Dendritic cell treated with granulocyte-macrophage colony-stimulating factor and Interleukin-4, amounts not matched to agents 40 ng/mL and 50 ng/mL, for 4 days (primary cell): ENCODE results near the gene SLC6A19.
"Not testable (repeated sequence)": the region's sequence is repeated elsewhere in the genome, so short reads cannot be mapped to it uniquely, and the experiment has no call there.

Experiments
- H3K27ac Mint-ChIP-seq: one replicate; pipeline ENCODE4 v1.8.0; 2022; ENCODE audit warnings: mild to moderate bottlenecking, mixed read lengths
- H3K27me3 Mint-ChIP-seq: one replicate; pipeline ENCODE4 v1.8.0; 2022; ENCODE audit warnings: mild to moderate bottlenecking, mixed read lengths
- H3K36me3 Mint-ChIP-seq: one replicate; pipeline ENCODE4 v1.8.0; 2022; ENCODE audit warnings: low read depth, mixed read lengths
- H3K4me1 Mint-ChIP-seq: one replicate; pipeline ENCODE4 v1.8.0; 2022; ENCODE audit warnings: low read depth, mixed read lengths
- H3K4me3 Mint-ChIP-seq: one replicate; pipeline ENCODE4 v1.8.0; 2022; ENCODE audit warnings: mild to moderate bottlenecking, moderate library complexity, mixed read lengths
- H3K9me3 Mint-ChIP-seq: one replicate; pipeline ENCODE4 v1.8.0; 2022; ENCODE audit warnings: mixed read lengths
- intact Hi-C: fragments of 100-400 bp; cut with micrococcal nuclease; formaldehyde crosslinking; loops from one replicate; pipeline ENCODE4 v1.15.0; 2022

SLC6A19 gene

DNA sequence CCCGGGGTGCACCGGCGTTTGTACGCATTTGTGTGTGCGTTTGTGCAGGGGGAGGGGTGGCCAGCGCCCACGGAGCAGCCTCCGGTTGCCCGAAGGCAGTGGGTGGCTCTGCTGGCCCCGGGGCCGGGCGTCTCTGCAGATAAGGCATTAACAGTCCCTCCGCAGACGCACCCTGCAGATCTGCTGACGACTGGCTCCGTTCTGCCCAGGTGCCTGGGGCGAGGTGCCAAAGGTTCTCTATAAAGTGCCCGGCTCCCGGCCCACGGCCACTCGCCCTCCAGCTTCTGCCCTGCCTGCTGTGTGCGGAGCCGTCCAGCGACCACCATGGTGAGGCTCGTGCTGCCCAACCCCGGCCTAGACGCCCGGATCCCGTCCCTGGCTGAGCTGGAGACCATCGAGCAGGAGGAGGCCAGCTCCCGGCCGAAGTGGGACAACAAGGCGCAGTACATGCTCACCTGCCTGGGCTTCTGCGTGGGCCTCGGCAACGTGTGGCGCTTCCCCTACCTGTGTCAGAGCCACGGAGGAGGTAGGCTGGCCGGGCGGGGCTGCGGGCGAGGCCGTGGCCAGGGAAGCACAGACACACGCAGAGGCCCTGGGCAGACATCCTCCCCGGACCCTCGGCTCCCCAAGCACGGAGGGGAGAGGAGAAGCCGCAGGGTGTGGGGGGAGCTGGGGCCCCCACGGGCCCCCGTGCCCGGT, at the start of gene SLC6A19:
SLC6A19 (plus strand) TSS at position 269 of the 699 bp plus-strand sequence; CDS start at position 325, 56 bp downstream.
- Mint-ChIP-seq H3K36me3 (no peaks in the 10 kb centered on the region), H3K4me1 (peaks cover 4% of the 10 kb centered on the region), H3K27ac (no peak within 1 kb of the TSS), H3K27me3 (peaks cover 12% of the 10 kb centered on the region), H3K4me3 (no peak within 1 kb of the TSS), H3K9me3 (no peaks in the 10 kb centered on the region)
- intact Hi-C loops: no loop called here

DNA sequence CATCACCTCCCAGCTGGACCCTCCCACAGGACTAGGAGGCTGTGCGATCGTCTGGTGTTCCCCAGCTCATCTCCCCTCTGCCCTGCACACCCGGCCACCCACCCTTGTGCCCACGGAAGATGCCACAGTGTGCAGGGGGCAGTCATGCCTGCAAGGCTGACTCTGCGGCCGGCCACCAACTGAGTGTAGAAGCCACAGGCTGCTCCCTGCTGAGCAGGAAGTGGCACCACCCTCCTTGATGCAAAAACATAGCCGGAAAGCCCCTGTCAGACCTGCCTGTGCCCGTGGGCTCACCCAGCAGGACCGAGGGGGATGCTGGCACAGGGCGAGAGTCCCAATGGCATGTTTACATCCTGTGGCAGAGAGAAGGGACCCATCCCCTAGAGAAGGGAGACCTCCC, 49.2 kb upstream of the SLC6A19 start:
- peaks cover 48% of the 10 kb centered on the region for H3K27me3 Mint-ChIP-seq
- H3K36me3 Mint-ChIP-seq: no peaks in the 10 kb centered on the region
- H3K9me3 Mint-ChIP-seq: no peaks in the 10 kb centered on the region
- H3K4me3 Mint-ChIP-seq: no peak overlapping the region
- no peaks in the 10 kb centered on the region for H3K4me1 Mint-ChIP-seq
- no peak overlapping the region for H3K27ac Mint-ChIP-seq
- intact Hi-C loops: no loop called here

DNA sequence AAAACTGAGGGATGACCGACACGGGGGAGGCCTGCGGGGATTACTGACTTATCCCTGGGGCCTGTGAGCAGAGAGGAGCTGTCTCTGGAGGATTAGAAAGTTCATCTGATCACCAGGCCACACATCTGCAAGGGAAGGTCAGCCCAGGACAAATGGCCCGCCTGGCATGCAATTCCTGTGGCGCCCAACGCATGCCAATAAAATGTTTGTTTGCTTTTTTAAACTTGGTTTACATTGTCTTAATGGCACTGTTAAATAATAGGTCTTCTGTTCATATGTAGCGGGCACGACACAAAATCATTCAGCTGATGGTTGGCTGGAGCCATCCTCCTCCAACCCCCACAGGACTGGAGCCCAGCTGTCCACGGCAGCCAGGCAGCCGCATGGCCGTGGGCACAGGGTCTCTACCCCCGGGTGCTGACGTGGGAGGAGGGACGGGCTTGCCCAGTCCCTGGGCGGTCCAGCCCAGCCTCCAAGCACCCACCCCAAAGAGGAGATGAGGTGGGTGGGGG, 48.6 kb upstream of the SLC6A19 start:
- intact Hi-C loops: no loop called here
- Mint-ChIP-seq H3K27me3 (peaks cover 53% of the 10 kb centered on the region), H3K4me1 (no peaks in the 10 kb centered on the region), H3K9me3 (no peaks in the 10 kb centered on the region), H3K36me3 (no peaks in the 10 kb centered on the region), H3K27ac (no peak overlapping the region), H3K4me3 (no peak overlapping the region)

DNA sequence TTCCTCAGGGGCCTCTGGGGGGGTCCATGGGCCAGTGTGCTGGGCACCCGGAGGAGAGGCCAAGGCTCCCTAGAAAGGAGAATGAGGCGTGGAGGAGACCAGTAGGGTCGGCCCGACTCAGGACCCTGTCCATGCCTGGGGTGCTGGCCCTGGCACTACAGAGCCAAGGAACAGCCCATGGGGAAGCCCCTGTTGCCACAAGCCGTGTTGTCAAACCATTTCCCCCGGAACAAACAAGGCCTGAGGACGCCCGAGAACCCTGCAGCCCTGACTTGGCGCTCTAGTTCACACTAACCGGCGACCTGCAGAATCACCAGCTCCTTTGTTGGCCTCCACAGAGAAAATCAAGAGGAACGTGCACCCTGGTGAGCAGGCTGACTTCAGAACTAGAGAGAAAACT, 48.0 kb upstream of the SLC6A19 start:
- H3K9me3 Mint-ChIP-seq: no peaks in the 10 kb centered on the region
- peaks cover 56% of the 10 kb centered on the region for H3K27me3 Mint-ChIP-seq
- intact Hi-C loops: no loop called here
- H3K27ac Mint-ChIP-seq: no peak overlapping the region
- H3K36me3 Mint-ChIP-seq: no peaks in the 10 kb centered on the region
- no peak overlapping the region for H3K4me3 Mint-ChIP-seq
- no peaks in the 10 kb centered on the region for H3K4me1 Mint-ChIP-seq

DNA sequence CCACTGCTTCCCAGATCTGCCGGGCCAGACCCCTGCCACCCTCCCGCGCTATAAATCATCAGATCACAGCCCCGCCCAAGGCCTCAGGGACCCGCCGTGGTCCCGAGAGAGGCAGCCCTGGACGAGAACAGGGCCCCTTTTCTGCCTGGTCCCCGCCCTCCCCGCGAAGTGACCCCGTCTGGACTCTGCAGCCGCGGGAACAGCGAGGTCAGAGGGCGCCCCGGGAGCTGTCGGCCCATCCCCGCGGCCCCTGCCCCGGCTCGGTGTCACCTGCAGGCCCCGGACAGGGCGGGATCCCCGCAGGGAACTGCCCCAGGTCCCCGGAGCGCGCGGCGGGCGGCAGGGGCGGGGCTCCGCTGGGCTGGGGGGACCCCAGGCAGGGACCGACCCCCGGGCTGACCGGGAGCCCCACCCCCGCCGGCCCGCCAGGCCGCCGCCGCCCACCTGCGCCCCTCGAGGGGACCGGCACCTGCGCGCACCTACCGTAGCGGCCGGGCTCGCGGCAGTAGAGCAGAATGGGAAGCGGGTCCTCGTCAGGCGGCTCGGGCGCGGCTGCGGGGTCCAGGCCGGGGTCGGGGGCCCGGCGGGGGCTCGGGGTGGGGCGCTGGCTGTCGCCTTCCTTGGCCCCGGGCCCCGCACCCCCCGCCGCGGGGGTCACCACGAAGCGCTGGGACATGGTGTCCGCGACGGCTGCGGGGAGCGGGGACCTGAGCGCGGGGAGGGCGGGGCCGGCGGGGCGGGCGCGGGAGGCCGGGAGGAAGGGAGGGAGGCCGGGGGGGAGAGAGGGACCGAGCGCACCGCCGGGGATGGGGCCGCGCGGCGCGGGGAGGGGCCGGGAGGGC, 46.0 kb upstream of the SLC6A19 start:
- H3K4me3 Mint-ChIP-seq: no peak overlapping the region
- intact Hi-C loops: no loop called here
- peaks cover 74% of the 10 kb centered on the region for H3K27me3 Mint-ChIP-seq
- H3K36me3 Mint-ChIP-seq: no peaks in the 10 kb centered on the region
- no peak overlapping the region for H3K27ac Mint-ChIP-seq
- no peaks in the 10 kb centered on the region for H3K9me3 Mint-ChIP-seq
- no peaks in the 10 kb centered on the region for H3K4me1 Mint-ChIP-seq

DNA sequence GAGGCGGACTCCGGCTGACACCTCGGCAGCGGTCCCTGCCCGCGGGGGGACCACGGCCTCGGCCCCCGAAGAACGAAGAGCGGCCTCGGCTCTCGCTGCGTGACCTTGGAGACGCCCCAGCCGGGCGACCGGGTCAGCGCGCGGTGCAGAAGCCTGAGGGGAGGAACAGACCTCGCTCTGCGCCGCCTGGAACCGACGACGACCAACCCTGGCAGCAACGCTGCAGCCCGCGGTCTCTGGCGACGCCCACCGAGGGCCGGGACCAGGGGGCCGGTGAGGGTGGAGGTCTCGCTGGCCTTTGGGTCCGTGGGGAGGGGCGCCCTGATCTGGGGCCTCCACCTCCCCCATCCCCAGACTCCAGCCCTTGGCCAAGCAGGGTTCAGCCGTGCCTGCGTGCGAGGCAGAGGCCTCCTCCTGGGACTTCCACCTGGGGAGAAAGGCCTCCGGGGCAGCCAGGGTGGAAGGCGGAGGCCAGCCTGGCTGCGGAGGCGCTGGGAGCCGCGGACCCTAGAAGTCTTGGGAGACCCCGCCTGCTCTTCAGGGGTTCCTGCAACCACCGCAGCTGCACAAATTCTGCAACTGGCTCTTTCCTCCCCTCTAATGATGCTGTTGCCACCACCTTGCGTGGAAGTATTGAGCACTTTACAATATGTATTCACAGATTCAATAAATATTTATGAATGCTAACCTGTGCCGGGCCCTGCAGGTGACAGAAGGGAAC, 45.2 kb upstream of the SLC6A19 start:
- no peaks in the 10 kb centered on the region for H3K4me1 Mint-ChIP-seq

DNA sequence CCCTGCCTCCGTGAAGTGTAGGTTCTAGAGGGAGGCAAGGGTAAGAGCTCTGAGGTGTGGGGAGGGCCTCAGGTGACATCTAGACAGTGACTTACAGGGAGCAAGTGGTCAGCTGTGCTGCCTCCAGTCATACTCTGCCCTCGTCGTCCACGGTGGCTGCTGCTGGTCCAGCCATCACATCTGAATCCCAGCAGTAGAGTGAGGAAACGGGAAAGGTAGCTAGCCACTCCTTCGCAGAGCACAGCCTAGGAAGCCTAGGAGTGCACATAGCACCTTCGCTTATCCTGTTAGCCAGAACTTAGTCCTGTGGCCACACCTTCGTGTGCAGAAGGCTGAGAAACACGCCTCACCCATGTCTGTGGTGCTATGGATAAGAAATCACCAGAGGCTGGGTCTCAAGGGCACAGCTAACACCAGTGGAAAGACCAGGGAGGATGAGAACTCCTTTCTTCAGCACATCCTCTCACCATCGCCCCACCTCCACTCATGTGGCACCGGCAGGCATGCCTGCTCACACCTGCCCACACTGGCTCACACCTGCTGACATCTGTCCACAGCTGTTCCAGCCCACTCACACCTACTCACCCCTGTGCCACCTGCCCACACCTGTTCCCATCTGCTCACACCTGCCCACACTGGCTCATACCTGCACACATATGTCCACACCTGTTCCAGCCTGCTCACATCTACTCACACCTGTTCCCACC, 44.5 kb upstream of the SLC6A19 start:
- no peak overlapping the region for H3K27ac Mint-ChIP-seq
- peaks cover 72% of the 10 kb centered on the region for H3K27me3 Mint-ChIP-seq
- no peaks in the 10 kb centered on the region for H3K4me1 Mint-ChIP-seq
- H3K4me3 Mint-ChIP-seq: no peak overlapping the region
- intact Hi-C loops: no loop called here
- H3K9me3 Mint-ChIP-seq: no peaks in the 10 kb centered on the region
- no peaks in the 10 kb centered on the region for H3K36me3 Mint-ChIP-seq

More for the DNA sequence above, 45.2 kb upstream of the SLC6A19 start:
- H3K4me3 Mint-ChIP-seq: no peak overlapping the region
- intact Hi-C loops: no loop called here
- peaks cover 71% of the 10 kb centered on the region for H3K27me3 Mint-ChIP-seq
- no peaks in the 10 kb centered on the region for H3K36me3 Mint-ChIP-seq
- H3K27ac Mint-ChIP-seq: no peak overlapping the region
- no peaks in the 10 kb centered on the region for H3K9me3 Mint-ChIP-seq

DNA sequence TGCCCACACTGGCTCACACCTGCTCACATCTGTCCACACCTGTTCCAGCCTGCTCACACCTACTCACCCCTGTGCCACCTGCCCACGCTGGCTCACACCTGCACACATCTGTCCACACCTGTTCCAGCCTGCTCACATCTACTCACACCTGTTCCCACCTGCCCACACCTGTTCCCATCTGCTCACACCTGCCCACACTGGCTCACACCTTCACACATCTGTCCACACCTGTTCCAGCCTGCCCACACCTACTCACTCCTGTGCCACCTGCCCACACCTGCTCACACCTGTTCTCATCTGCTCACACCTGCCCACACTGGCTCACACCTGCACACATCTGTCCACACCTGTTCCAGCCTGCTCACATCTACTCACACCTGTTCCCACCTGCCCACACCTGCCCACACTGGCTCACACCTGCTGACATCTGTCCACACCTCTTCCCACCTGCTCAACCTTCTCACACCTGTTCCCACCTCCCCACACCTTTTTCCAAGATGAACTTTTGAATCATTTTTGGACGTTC, 43.9 kb upstream of the SLC6A19 start:
- H3K36me3 Mint-ChIP-seq, H3K9me3 Mint-ChIP-seq, H3K4me1 Mint-ChIP-seq, intact Hi-C loops, H3K4me3 Mint-ChIP-seq, H3K27ac Mint-ChIP-seq: not testable (repeated sequence)
- peaks cover 68% of the 10 kb centered on the region for H3K27me3 Mint-ChIP-seq

DNA sequence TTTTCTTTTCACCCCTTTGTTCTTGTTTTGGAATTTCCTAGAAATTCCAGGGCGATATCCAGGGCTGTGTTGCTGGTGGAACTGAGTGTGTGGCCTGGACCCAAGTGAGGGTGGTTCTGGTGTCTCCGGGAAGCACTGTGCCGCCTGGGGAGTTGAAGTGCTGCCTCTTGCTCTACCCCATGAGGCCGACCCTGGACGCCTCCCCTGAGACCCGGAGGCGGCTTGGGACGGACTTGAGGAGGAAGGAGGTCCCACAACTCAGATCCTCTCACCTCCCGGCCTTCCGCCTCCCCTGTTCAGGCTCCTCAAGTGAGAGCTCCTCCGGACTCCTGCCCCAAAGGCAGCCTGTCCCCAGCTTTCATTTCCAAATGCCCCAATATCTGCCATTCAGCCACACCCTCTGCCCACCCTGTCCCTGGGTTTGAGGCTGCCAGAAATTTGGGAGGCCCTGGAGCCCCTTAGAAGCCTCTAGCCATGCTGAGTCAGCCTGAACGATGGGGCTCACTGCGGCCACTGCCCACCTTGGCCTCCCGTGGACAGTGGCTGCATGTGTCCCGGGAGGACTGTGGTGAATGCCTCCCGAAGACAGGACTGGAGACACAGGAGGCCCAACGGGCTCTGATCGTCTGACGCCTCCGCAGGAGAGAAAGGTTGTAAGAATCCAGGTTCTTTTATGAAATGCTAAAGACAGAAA, 42.6 kb upstream of the SLC6A19 start:
- H3K9me3 Mint-ChIP-seq: no peaks in the 10 kb centered on the region
- no peak overlapping the region for H3K27ac Mint-ChIP-seq
- H3K36me3 Mint-ChIP-seq: no peaks in the 10 kb centered on the region
- peaks cover 60% of the 10 kb centered on the region for H3K27me3 Mint-ChIP-seq
- H3K4me1 Mint-ChIP-seq: no peaks in the 10 kb centered on the region
- no peak overlapping the region for H3K4me3 Mint-ChIP-seq
- intact Hi-C loops: no loop called here

DNA sequence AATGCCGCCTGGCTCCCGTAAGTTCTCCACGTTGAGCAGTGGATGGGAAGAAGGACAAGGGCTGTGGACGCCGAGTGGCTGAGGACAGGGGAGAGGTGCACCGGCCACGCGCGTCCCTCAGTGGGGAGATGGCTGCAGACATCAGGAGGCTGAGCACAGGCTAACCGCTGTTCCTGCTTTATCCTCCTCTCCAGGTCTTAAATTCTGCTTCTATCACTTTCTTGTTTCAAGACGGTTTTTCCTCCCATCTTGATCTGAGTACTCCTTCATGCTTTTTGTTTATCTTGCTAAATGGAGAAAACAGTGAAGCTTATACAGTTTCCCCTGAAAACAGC, 42.1 kb upstream of the SLC6A19 start:
- intact Hi-C loops: no loop called here
- Mint-ChIP-seq H3K36me3 (no peaks in the 10 kb centered on the region), H3K27ac (no peak overlapping the region), H3K27me3 (peaks cover 59% of the 10 kb centered on the region), H3K4me3 (no peak overlapping the region), H3K4me1 (no peaks in the 10 kb centered on the region), H3K9me3 (no peaks in the 10 kb centered on the region)

DNA sequence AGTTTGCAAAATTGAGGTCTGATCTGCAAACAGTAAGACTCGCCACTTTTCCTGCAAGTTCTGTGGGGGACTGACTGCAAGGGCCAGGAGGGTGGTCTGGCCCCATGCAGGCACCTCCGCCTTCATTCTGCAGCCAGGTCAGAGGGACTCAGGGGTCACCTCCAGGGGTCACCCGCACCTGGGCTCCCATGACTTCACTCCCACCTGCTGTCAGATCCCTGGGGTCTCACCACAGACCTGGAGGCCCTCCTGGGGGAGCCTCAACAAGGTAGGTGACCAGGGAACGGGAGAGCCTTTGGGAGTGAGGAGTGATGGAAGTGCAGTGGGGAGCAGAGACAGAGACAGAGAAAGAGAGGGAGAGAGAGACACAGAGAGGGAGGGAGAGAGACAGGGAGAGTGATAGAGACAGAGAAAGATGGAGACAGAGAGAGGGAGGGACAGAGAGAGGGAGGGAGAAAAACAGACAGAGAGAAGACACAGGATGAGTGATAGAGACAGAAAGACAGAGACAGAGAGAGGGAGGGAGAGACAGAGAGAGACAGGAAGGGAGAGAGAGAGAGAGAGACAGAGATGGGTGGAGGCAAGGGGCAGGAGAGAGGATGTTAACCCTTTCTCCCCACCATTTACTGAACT, 41.5 kb upstream of the SLC6A19 start:
- Mint-ChIP-seq H3K4me1 (no peaks in the 10 kb centered on the region), H3K9me3 (no peaks in the 10 kb centered on the region), H3K36me3 (no peaks in the 10 kb centered on the region), H3K4me3 (no peak overlapping the region), H3K27me3 (peaks cover 60% of the 10 kb centered on the region), H3K27ac (no peak overlapping the region)
- intact Hi-C loops: no loop called here

DNA sequence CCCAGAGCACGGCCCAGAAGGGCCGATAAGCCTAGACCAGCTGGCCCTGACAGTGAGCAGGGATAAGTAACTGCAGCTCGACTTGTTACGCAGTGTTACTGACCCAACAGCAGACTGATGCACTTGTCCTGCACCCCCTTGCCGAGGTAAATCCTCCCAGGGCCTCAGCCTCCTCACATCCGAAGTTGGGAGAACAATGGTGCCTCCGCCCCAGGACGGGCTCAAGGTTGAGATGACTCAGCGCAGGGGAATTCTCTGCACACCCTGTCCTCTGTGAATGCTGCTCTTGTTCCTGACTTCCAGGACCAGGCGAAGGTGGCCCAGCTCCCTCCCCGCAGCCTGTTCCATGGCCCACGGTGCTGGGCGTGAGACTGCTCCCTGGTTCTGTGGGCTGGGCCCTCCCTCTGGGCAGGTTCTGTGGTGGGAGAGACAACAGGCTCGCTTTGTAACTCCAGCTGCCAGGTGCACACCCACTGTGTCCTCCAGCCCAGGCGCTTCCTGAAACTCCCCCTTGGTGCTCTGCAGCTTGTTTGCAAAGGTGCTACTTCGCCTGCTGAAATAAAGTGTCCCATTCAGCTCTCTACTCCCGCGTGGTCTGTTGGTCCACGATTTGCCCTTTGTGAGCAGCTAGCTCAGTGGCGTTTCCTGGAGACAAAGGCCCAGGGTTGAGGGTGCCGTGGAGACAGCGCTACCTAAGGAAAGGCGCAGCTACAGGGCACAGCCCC, 40.1 kb upstream of the SLC6A19 start:
- Mint-ChIP-seq H3K4me1 (no peaks in the 10 kb centered on the region), H3K27me3 (peaks cover 58% of the 10 kb centered on the region), H3K36me3 (no peaks in the 10 kb centered on the region), H3K27ac (no peak overlapping the region), H3K9me3 (no peaks in the 10 kb centered on the region), H3K4me3 (no peak overlapping the region)
- intact Hi-C loops: no loop called here
